OCI-M1 (cell line): ENCODE measurements around the gene C11orf52.
"Not testable (repeated sequence)": the region's sequence is repeated elsewhere in the genome, so short reads cannot be mapped to it uniquely, and the experiment has no call there.

Experiments
- DNase-seq: peaks from one replicate; lab custom pipeline; 2025; lab: John Stamatoyannopoulos, UW

Gene C11orf52

GRCh38 chr11:111913031-111913861, 5.5 kb upstream of the C11orf52 start:
- DNase-seq, result no peak

GRCh38 chr11:111913997-111914396, 4.7 kb upstream of the C11orf52 start:
- DNase-seq, result no peak

DNA sequence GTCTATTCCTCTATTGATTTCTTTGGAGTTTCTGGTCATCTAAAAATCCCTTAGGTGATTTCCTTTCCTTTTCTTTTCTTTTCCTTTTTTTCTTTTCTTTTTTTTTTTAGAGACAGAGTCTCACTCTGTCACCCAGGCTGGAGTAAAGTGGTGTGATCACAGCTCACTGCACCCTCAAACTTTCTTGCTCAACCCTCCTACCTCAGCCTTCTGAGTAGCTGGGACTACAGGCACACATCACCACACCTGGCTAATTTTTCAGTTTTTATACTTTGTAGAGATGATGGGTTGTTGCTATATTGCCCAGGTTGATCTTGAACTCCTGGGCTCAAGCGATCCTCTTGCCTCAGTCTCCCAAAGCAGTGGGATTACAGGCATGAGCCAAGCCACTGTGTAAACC, 1.9 kb upstream of the C11orf52 start:
- no peak for DNase-seq

- DNase-seq, result no peak
Observed at GRCh38 chr11:111917312-111917711, 1.4 kb upstream of the C11orf52 start.

DNA sequence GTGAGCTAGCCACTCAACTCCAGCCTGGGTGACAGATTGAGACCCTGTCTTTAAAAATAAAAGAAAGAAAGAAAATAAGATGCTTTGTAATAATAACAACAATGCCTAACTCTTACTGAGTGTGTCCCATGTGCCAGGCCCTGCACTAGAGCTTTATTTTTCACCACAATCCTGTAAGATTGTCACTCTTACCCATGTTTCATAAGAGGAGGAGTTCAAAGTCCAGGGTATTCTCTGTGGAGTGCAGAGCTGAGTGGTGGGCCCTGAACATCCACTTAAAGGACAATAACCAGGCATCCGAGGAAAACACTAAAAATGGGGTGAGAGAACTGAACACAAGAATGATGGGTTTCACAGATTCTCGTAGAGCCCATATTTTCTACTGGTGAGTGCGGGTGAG, 925 bp upstream of the C11orf52 start:
- DNase-seq, result no peak

- DNase-seq, result no peak
Observed at GRCh38 chr11:111920908-111921307, 2.2 kb downstream of the C11orf52 start.

- DNase-seq, result no peak
Observed at GRCh38 chr11:111921541-111922230, 3.0 kb downstream of the C11orf52 start.

- peak; percentile 76 for DNase-seq
Observed at GRCh38 chr11:111922803-111923202, 4.1 kb downstream of the C11orf52 start.

- DNase-seq, result no peak
Observed at GRCh38 chr11:111923351-111923788, 4.7 kb downstream of the C11orf52 start.

DNA sequence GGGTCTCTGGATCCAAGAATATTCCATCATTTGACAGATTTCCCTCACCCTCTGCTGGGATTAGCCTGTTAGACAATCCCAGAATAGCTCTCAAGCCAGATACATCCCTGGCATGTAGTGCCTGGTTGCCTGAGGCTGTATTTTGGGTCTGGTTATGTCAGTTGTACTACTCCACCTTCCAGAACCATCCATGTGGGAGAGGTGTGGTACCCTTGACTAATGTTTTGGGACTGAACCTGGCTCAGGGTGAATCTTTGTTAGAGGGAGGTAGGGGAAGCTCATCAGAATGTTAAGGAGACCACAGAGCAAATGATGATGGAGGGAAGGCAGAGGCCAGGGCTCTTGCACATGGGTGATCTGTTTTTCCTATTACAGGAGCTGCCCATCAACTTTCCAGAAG, 5.2 kb downstream of the C11orf52 start:
- no peak for DNase-seq

DNA sequence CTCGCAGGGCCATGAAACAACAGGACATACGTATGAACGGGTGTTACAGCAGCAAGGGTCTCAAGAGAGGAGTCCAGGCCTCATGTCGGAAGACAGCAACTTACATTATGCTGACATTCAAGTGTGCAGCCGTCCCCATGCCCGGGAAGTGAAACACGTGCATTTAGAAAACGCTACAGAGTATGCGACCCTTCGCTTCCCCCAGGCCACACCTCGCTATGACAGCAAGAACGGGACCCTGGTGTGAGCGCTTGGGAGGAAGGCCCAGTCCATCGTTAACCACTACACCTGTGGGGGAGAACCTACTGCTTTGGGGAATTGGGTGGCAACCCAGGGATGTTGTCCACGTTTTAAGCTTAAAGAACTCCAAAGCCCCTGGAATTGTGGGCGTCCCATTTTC, 7.2 kb downstream of the C11orf52 start:
- no peak for DNase-seq

DNA sequence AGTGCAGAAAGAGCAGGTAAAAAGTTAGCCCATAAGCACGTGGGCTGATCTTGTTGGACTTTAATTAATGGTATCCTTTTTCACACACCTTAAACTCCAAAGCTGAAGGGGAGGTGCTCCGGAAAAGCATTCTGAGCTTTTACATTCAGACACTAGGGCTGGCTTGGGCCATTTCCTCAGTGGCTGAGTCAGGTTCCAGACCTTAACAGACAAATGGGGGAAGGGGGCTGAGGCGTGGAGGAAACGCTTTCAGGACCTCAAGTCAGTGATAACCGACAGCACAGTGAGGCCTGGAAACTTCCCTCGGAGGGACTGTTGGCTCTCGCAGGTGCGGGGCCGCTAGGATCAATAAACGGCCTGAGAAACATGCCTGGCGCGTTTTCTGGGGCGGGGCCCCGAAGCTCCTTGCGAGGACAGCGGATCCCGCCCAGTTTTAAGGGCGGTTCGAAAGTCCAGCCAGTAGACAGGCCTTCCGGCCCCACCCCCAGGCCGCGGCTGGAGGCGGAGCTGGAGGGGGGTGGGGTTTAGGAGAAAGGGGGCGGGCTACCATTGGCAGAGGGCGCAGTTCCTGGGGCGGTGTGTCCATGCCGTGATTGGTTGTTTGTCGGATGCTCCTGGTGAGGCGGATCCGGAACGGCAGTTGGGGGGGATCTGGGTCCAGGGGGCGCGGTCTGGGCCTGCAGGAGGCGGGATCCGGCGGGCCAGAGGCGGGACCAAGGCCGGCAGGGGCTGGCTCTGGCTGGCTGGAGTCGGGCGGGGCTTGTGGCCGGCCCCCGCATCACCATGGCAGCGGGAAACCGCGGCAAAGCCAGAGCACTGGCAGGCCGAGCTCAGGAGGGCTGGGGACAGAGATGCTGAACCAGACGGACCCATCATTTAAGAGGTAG, 8.0 kb downstream of the C11orf52 start:
- peak; percentile 100 for DNase-seq

- no peak for DNase-seq
Observed at GRCh38 chr11:111930472-111930871, 11.8 kb downstream of the C11orf52 start.

- no peak for DNase-seq
Observed at GRCh38 chr11:111932611-111932950, 13.9 kb downstream of the C11orf52 start.

DNA sequence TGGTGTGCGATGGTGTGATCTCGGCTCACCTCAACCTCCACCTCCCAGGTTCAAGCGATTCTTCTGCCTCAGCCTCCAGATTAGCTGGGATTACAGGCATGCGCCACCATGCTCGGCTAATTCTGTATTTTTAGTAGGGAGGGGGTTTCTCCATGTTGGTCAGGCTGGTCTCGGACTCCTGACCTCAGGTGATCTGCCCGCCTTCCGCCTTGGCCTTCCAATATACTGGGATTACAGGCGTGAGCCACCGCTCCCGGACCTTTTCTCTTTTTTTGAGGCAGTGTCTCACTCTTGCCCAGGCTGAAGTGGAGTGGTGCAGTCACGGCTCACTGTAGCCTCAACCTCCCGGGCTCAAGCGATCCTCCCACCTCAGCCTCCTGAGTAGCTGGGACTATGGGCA, 14.5 kb downstream of the C11orf52 start:
- DNase-seq, result not testable (repeated sequence)

DNA sequence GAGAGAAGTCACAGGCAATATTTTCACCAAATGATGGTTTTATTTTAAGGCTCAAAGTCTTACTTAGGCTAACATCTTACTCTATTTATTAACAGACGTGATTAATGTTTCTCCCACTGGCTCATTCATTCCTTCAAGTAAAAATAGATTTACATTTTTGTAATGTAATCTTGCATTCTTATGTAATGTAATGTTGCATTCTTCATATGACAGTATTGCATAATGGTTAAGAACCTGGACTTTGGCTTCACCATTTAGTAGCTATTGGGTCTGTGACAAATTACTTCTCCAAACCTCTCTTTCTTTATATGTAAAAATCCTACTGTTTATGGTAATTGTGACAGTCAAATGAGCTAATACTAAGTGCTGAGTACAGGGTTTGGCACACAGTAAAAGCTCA, 15.2 kb downstream of the C11orf52 start:
- DNase-seq, result no peak

DNA sequence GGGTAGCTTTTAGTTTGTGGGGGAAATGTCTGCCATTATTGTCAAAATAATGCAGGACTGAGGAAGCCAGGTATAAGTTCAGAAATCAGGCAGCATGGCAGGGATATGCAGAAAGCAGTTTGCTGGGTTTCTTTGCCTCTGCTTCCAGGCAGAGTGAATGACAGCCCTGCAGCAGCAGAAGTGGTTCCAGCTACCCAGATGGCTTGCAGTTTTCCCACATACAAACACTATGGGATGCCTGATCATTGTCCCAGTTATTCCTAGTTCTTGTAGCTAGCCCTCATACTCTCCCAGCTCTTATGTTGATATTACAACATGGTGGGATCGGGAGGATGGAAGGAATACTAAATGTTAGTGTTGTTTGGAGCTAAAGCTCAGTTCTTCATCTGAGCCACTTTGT, 15.6 kb downstream of the C11orf52 start:
- no peak for DNase-seq

- DNase-seq, result peak; percentile 62
Observed at GRCh38 chr11:111935317-111936039, 16.8 kb downstream of the C11orf52 start.

GRCh38 chr11:111936040-111936540, 17.4 kb downstream of the C11orf52 start:
- peak; percentile 47 for DNase-seq

GRCh38 chr11:111937461-111937769, 18.7 kb downstream of the C11orf52 start:
- no peak for DNase-seq

GRCh38 chr11:111937844-111938243, 19.1 kb downstream of the C11orf52 start:
- no peak for DNase-seq

GRCh38 chr11:111938687-111939160, 20.0 kb downstream of the C11orf52 start:
- DNase-seq, result peak; percentile 91
